ENCODE measurements around the gene TIMM17A.

TIMM17A gene

DNA sequence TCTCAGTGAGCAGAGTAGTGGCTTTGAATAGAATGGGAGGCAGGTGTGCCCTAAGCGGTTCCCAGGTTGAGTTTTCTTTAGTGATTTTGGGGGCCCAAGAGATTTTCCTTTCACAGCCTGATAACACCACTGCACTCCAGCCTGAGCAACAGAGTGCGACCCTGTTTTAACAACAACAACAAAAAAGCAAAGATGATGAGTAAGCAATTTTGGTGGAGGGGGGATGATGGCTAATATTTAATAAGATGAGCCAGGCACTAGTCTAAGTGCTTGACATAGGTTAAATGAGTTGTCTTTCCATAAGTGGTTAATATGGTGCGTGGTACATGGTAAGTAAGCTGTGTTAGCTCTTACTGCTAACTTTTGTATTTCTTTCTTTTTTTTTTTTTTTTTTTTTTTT, 29.1 kb downstream of the TIMM17A start:
- no peak for DNase-seq (ENCODE audit: low spot score)

DNA sequence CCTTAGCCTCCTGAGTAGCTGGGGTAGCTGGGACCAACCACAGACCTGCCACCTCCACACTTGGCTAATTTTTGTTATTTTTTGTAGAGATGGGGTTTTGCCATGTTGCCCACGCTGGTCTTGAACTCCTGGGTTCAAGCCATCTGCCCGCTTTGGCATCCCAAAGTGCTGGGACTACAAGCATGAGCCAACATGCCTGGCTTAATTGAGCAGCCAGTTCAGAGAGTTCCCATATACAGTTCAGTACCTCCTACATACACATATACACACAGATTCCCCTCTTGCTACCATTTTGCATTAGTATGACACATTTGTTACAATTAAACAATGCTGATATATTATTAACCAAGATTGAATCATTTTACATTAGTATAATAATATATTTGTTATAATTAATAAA, 30.1 kb downstream of the TIMM17A start:
- DNase-seq (ENCODE audit: low spot score) = no peak

DNA sequence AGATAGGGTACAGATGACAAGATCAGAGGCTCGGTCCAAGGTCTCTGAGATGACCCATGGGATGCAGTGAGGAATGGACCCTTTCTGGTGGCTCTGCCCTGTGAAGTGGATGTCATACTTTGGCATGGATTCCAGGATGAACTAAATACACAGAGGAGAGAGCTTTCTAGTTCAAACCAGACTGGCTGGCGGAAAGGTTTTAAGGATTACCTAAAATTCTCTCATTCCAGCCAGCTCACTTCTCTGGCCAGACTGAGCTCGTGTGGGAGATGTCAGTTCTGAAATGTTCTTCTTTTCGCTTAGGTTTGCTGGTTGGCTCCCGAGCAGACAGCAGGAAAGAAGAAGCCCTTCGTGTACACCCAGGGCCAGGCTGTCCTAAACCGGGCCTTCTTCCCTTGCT, 33.3 kb downstream of the TIMM17A start:
- DNase-seq (ENCODE audit: low spot score) = no peak

DNA sequence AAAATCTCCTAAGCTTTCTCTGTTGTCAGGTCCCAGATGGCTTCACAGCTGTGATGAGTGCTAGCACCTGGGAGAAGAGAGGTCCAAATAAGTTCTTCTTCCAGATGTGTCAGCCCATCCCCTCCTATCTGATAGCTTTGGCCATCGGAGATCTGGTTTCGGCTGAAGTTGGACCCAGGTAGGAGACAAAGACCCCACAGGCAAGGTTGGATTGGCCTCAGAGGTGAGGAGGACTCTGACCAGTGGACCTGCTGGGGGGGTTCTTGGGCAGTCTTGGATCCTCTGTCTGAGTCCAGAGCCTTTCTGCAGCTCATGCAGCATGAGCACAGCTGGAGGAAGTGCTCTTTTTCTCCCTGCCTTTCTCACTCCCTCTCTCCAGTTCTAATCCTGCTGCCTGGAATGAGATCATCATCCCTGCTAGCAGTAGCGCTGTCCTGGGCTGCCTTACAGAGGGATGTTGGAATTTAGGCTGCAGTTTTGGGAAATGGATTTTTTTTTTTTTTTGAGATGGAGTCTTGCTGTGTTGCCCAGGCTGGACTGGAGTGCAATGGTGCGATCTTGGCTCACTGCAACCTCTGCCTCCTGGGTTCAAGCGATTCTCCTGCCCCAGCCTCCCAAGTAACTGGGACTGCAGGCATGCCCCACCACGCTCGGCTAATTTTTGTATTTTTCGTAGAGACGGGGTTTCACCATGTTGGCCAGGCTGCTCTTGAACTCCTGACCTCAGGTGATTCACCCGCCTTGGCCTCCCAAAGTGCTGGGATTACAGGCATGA, 34.2 kb downstream of the TIMM17A start:
- DNase-seq (ENCODE audit: low spot score) = no peak

DNA sequence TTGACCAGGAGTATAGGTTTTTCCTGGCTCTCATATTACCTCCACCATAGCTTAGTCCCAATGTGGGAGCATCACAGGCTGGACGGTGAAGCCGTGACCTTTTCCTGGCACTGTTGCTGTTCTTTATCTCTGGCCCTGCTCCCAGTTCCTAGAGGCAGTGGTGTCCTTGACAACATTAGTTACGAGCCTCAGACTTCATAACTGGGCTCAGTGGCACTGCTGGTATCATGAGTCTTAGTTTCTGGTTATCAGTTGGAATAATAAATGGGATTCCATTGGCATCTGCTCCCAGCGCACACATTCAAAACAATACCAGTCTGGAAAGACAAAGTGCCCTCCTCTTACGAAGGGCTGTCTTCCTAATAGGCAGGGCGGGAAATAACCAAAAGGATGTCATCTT, 35.1 kb downstream of the TIMM17A start:
- no peak for DNase-seq (ENCODE audit: low spot score)

DNA sequence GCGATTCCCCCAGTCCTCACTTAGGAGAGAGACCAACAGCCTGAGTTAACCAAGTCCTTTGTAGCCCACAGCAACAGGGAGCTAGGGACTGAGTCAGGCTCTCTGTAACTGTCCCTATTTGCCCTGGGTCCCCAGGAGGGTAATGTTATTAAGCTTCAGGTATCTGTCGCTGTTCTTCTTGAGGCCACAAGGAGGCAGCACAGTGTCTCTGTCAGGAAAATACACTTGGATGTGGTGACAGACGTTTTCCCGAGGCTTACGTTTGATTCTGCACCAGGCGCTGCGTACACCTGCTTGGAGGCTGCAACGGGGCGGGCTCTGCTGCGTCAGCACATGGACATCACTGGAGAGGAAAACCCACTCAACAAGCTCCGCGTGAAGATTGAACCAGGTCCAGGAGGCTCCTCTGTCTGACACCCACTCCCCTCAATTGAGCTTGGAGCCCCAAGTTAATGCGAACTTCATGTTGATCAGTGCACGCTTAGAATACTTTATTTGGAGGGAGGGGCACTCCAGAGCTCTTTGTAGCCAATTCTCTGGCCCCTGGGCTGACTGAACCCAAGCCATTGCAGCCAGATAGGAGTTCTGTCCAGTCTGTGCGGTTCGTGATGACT, 44.4 kb downstream of the TIMM17A start:
- peak; percentile 49 for DNase-seq (ENCODE audit: low spot score)

DNA sequence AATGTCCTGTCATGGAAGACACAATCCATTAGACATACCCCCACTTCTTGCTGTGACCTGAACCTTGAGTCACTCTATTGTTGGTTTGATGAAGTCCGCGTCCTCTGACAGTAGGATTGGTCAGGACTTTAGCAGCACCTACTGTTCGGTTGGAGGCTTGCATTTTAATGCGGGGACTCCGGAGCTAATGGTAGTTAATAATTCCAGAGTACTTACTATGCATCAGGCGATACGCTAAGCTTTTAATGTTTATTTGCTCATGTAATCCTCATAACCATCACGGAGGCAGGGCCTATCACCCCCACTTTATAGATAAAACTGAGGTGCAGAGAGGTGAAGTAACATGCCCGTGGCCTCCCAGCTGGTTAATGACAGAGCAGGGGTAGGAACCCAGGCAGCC, 47.2 kb downstream of the TIMM17A start:
- DNase-seq (ENCODE audit: low spot score) = no peak

DNA sequence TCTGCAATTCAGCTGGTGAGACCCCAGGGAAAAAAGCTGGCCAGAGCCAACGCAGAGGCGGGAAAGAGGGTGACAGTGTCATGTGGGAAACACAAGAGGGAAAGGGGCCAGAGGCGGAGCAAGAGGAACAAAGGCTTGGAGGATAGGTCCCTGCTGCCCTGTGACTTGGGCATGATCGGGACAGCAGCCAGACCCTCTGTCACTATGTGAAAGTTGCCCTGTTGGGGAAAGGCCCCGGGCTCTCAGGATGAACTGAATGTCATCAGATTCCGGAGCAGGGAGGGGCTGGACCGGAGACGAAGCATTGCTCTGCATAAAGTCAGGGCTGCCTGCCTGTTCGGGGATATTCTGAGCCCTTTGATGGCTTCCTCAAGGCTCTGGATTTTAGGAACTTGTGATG, 49.4 kb downstream of the TIMM17A start:
- no peak for DNase-seq (ENCODE audit: low spot score)

DNA sequence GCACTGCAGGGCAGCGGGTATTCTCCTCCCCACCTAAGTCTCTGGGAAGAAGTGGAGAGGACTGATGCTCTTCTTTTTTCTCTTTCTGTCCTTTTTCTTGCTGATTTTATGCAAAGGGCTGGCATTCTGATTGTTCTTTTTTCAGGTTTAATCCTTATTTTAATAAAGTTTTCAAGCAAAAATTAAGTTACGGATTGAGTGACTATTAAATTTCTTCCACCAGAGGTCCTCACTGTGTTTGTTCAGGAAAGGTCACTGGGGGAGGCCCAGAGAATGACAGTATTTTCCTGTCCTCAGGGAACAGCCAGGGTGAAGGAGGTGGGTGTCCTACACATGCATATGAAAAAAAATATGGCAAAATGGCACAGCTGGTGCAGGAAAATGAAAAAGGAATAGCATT, 50.7 kb downstream of the TIMM17A start:
- DNase-seq (ENCODE audit: low spot score) = peak; percentile 26

DNA sequence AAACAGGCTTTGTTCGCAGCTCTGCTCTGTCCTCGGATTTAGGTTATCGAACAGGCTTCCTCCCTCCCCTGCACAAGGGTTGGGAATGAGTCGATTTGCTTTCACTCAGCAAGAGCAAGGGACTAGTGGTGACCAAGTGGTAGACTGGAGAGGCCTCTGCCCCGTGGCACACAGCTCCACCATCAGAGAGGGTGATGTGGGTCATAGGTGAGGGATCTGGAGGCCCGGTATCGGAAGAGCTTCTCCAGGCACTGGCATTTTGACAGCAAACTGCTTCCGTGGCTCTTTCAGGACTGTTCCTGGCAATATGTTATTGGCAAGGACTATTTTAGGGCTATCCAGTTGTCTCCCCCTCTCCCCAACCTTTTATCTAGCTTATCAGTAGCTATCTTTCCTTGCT, 52.0 kb downstream of the TIMM17A start:
- no peak for DNase-seq (ENCODE audit: low spot score)

DNA sequence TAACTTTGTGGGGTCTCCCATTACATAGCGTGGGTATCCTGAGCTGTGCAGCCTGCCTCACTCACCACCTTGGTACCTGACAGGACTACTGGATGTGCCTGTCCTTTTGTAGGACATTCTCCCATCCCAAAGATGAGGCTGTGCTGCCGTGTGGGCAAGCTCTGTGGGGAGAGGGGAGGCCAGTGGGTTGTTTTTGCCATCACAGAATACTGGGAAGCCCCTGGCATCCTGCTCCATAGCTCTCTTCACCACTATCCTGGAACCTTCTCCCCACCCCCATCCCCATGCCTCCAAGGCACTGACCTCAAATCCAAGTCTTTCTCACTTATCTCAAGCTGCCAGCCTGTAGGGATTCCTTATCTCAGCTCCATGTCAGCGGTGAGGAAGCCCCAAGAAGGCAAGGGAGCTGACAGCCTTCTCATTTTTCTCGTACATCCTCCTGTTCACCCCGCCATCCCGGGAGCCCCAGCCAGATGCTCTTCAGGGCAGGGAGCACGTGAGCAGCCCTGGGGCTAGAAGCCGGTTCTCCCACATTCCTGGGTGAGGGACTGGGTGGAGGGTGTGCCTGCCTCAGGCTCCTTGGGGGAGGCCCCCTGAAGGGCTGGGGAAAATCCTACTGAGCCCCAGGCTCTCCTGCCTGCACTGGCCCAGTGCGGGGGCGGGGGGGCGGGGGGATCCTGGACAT, 52.6 kb downstream of the TIMM17A start:
- DNase-seq (ENCODE audit: low spot score) = no peak

DNA sequence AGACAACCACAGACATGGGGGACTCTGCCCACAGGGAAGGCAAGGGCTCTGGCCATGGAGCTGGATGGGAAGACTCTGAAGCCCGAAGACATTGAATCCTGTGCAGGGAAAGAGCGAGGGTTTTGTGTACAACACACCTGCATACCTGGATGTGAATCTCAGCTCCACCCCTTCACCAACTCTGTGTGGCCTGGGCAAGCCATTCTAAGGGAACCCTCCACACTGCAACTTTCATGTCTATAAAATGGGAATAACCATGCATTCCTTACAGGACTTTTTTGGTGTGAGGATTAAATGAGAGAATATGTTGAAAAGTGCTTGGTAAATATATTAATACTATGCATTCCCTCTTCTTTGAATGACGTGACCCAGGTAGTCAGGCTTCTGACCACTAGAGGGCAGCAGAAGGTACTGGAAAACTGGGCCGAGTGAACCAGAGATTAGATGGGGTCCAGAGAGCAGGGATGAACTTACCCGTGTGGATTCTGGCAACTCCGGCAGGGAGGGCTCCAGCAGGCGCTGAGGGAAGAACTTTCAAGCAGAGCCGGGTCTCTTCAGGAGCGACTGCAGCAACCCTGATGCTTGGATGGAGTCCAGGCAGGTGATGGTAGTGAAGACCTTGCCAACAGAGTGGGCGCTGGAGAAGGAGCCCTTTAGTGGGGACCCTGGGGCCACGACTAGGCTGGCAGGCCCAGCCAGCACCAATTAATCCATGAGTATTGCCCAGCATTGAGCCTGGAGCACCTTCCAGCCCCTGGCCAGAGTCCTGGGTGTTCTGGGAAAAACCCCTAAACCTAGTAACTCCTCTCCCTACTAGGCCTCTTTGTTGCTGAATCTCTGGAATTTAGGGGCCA, 54.2 kb downstream of the TIMM17A start:
- peak; percentile 58 for DNase-seq (ENCODE audit: low spot score)

DNA sequence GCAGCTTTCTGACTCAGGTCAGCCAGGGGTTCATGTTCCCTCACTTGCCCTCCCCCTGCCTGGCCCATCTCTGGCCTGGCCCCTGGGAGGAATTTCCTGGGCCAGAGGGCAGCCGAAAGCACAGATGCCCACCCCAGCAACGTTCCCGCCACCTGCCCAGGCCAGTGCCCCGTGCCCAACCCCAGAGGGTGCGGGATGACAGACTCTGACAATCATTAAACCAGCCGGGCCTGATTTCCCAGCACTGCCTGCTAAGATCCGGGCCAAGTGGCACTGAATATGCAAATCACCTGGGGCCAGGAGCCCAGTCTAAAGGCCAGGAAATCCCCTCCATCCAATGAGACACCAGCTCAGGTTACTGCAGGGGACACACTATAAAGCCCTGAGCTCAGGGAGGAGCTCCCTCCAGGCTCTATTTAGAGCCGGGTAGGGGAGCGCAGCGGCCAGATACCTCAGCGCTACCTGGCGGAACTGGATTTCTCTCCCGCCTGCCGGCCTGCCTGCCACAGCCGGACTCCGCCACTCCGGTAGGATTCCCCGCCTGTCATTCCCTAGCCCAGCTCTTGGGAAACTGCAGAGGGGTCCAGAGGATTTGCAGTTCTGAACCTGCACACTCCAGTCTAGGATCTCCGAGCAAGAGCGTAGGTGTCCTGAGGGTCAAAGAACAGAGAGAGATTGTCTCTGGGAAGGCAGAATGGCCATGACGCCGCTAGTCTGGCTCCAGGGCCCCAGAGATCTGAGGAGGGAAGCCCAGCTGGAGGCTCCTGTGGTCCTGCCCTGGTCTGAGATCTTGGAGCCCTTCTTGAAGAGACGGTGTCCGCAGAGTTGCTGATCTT, 55.1 kb downstream of the TIMM17A start, which contains the start of gene ELF3:
ELF3 (plus strand) TSS at position 408 of the 836 bp plus-strand sequence. CDS start 550 bp downstream, outside the sequence.
- DNase-seq (ENCODE audit: low spot score) = no peak

DNA sequence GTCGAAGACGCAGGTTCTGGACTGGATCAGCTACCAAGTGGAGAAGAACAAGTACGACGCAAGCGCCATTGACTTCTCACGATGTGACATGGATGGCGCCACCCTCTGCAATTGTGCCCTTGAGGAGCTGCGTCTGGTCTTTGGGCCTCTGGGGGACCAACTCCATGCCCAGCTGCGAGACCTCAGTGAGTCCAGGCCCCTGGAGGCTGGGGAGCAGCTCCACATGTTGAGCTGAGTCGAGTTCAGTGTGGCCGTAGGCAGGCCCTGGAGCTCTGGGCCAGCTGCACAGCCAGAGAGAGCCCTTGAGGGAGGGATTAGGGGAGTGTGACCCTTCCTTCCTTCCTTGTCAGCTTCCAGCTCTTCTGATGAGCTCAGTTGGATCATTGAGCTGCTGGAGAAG, 56.7 kb downstream of the TIMM17A start:
- DNase-seq (ENCODE audit: low spot score) = no peak

DNA sequence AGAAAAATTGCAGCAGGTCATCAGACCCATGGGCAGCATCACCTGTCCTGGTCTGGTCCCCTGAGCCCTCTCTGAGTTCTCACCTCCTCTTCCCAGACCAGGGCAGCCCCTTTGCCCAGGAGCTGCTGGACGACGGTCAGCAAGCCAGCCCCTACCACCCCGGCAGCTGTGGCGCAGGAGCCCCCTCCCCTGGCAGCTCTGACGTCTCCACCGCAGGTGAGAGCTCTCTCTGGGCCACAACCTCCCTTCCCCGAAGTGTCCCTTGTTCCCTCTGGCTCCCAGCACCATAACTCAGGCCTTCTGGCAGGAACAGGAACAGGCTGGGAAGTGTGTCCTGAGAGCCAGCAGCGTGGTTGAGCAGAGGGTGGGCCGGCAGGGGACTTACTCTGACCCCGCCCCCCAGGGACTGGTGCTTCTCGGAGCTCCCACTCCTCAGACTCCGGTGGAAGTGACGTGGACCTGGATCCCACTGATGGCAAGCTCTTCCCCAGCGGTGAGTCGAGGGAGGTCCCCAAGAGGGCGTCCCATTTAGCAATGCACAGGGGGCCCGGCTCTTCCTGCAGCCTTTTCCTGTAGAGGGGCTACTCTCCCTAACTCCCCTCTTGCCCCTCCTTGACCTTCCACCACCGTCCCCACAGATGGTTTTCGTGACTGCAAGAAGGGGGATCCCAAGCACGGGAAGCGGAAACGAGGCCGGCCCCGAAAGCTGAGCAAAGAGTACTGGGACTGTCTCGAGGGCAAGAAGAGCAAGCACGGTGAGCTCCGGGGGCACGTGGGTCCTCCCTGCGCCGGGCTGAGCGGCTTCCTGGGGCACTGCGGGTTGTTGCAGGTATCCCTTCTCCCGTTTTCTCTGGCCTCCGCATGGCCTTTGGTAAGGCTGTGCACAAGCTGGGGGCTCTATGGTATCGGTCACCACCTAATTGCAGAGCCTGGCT, 57.5 kb downstream of the TIMM17A start:
- DNase-seq (ENCODE audit: low spot score) = no peak

DNA sequence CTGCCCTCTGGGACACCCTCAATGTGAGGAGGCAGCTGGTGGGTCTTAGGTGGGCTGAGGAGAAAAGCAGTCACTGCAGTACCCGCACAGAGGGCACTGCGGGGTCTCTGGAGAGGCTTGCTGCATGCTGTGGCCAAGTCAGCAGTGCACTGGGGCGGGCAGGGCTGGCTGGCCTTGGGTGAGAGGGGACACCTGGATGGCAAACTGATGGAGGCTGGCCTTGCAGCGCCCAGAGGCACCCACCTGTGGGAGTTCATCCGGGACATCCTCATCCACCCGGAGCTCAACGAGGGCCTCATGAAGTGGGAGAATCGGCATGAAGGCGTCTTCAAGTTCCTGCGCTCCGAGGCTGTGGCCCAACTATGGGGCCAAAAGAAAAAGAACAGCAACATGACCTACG, 58.3 kb downstream of the TIMM17A start:
- no peak for DNase-seq (ENCODE audit: low spot score)

DNA sequence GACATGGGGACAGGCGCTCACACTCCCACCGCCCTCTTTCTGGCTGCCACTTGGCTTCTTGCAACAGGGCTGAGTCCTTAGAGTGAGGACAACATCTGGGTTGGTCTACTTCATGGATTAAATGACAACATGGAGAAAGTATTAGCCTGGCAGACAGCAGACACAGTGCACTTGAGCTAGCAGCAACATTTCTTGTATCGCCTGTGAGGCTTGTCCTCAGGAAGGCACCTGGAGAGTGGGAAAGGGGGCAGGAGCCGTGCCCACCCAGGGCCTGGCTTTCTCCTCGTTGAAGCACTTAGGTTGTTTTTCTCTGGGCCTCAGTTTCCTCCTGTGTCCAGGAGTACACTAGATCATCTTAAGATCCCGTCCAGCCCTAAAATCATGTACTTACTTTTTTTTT, 58.8 kb downstream of the TIMM17A start:
- DNase-seq (ENCODE audit: low spot score) = no peak

DNA sequence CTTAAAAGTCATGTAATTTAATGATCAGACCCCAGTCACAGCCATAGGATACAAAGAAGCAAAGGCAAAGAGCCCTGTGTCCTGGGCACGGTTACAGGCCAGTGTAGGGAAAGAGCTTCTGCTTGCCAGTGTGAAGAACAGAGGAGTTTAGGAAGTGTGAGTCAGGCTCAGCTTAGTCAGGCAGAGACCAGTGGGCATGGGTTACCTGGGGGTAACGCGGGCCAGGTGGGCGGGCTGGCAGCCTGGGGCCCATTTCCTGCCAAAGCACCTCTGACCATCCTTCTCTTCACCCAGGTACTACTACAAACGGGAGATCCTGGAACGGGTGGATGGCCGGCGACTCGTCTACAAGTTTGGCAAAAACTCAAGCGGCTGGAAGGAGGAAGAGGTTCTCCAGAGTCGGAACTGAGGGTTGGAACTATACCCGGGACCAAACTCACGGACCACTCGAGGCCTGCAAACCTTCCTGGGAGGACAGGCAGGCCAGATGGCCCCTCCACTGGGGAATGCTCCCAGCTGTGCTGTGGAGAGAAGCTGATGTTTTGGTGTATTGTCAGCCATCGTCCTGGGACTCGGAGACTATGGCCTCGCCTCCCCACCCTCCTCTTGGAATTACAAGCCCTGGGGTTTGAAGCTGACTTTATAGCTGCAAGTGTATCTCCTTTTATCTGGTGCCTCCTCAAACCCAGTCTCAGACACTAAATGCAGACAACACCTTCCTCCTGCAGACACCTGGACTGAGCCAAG, 59.8 kb downstream of the TIMM17A start:
- no peak for DNase-seq (ENCODE audit: low spot score)

DNA sequence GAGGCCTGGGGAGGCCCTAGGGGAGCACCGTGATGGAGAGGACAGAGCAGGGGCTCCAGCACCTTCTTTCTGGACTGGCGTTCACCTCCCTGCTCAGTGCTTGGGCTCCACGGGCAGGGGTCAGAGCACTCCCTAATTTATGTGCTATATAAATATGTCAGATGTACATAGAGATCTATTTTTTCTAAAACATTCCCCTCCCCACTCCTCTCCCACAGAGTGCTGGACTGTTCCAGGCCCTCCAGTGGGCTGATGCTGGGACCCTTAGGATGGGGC, 60.3 kb downstream of the TIMM17A start:
- no peak for DNase-seq (ENCODE audit: low spot score)
